GM18517 (cell line): Measurements from ENCODE around the gene GGTLC1.

Experiments
- ATAC-seq: cut with Tn5 transposase; IDR thresholded peaks from one replicate; pipeline ENCODE4 v1.9.1; 2021; ENCODE audit warnings: mild to moderate bottlenecking, moderate library complexity; ENCODE audit not compliant: unreplicated experiment

Gene GGTLC1

GRCh38 chr20:23988561-23988960 is at the start of gene GGTLC1:
Gene GGTLC1, minus strand, starts transcription at chr20:23988779. Its CDS starts 2,168 bp downstream, at chr20:23986611.
- ATAC-seq: no peak

- ATAC-seq: no peak
Observed at GRCh38 chr20:24034820-24035219, 46.2 kb upstream of the GGTLC1 start.

GRCh38 chr20:24033565-24033964 is 45.0 kb upstream of the GGTLC1 start:
- no peak for ATAC-seq

GRCh38 chr20:24033151-24033550 is 44.6 kb upstream of the GGTLC1 start:
- no peak for ATAC-seq

GRCh38 chr20:24032400-24032898 is 43.9 kb upstream of the GGTLC1 start:
- no peak for ATAC-seq

- no peak for ATAC-seq
Observed at GRCh38 chr20:24027229-24027628, 38.6 kb upstream of the GGTLC1 start.

- no peak for ATAC-seq
Observed at GRCh38 chr20:24022621-24023180, 34.1 kb upstream of the GGTLC1 start.

GRCh38 chr20:24018796-24019195 is 30.2 kb upstream of the GGTLC1 start:
- no peak for ATAC-seq

GRCh38 chr20:24017458-24017755 is 28.8 kb upstream of the GGTLC1 start:
- no peak for ATAC-seq

GRCh38 chr20:24016607-24017457 is 28.3 kb upstream of the GGTLC1 start:
- ATAC-seq: no peak

- ATAC-seq: no peak
Observed at GRCh38 chr20:24013953-24014352, 25.4 kb upstream of the GGTLC1 start.

- ATAC-seq: no peak
Observed at GRCh38 chr20:24011282-24011681, 22.7 kb upstream of the GGTLC1 start.

GRCh38 chr20:24007758-24008157 is 19.2 kb upstream of the GGTLC1 start:
- ATAC-seq: no peak

GRCh38 chr20:24007073-24007595 is 18.6 kb upstream of the GGTLC1 start:
- ATAC-seq: no peak

- no peak for ATAC-seq
Observed at GRCh38 chr20:24006626-24007025, 18.0 kb upstream of the GGTLC1 start.

GRCh38 chr20:24004471-24004870 is 15.9 kb upstream of the GGTLC1 start:
- ATAC-seq: no peak

GRCh38 chr20:24002896-24003295 is 14.3 kb upstream of the GGTLC1 start:
- no peak for ATAC-seq

- ATAC-seq: no peak
Observed at GRCh38 chr20:24001712-24002405, 13.3 kb upstream of the GGTLC1 start.

GRCh38 chr20:23998844-23999243 is 10.3 kb upstream of the GGTLC1 start:
- ATAC-seq: no peak

GRCh38 chr20:23998392-23998791 is 9.8 kb upstream of the GGTLC1 start:
- ATAC-seq: no peak

GRCh38 chr20:23995905-23996666 is 7.5 kb upstream of the GGTLC1 start:
- no peak for ATAC-seq
